GM12892 (cell line): ENCODE results near the gene SYNE3.
A peak's percentile ranks its signal among the peaks of the same experiment; 100 is the strongest.

Source experiments
- DNase-seq: peaks from one replicate; pipeline ENCODE4 v3.0.0; 2011; ENCODE audit not compliant: insufficient read length
- FAIRE-seq: peaks from 2 replicates; lab custom pipeline; 2011; peaks lifted over from hg19 to GRCh38; lab: Jason Lieb, UNC
- POLR2A ChIP-seq: IDR thresholded peaks from 2 replicates; pipeline ENCODE4 v1.6.1; 2011; ENCODE audit warnings: low read depth, low read length, control low read depth
- POLR2AphosphoS5 ChIP-seq: IDR thresholded peaks from 2 replicates; pipeline ENCODE4 v1.6.1; 2011; ENCODE audit warnings: low read depth, low read length, control low read depth
- TAF1 ChIP-seq: IDR thresholded peaks from 2 replicates; pipeline ENCODE4 v1.6.1; 2011; ENCODE audit warnings: low read depth, mild to moderate bottlenecking, control low read depth, low read length, borderline replicate concordance

The SYNE3 gene

GRCh38 chr14:95488376-95489213 is 27.9 kb downstream of the SYNE3 start:
- FAIRE-seq: no peak
- no peak for TF ChIP-seq TAF1
- TF ChIP-seq POLR2AphosphoS5: no peak
- TF ChIP-seq POLR2A: no peak

GRCh38 chr14:95487669-95488084 is 28.8 kb downstream of the SYNE3 start:
- DNase-seq (no peak), FAIRE-seq (no peak)
- TF ChIP-seq TAF1: no peak
- no peak for TF ChIP-seq POLR2AphosphoS5
- no peak for TF ChIP-seq POLR2A

More at GRCh38 chr14:95488376-95489213, 27.9 kb downstream of the SYNE3 start:
- DNase-seq: no peak

GRCh38 chr14:95486875-95487668 is 29.4 kb downstream of the SYNE3 start:
- FAIRE-seq: peak; percentile 60
- TF ChIP-seq POLR2AphosphoS5 (no peak), TAF1 (no peak), POLR2A (no peak)
- DNase-seq: no peak

- no peak for FAIRE-seq
- DNase-seq: no peak
- TF ChIP-seq POLR2AphosphoS5: no peak
- TF ChIP-seq POLR2A: no peak
- no peak for TF ChIP-seq TAF1
Measured at GRCh38 chr14:95485222-95485819, 31.1 kb downstream of the SYNE3 start.

GRCh38 chr14:95484296-95484695 is 32.2 kb downstream of the SYNE3 start:
- DNase-seq (no peak), FAIRE-seq (no peak)
- no peak for TF ChIP-seq TAF1
- TF ChIP-seq POLR2A: no peak
- no peak for TF ChIP-seq POLR2AphosphoS5

- TF ChIP-seq TAF1 (no peak), POLR2AphosphoS5 (no peak), POLR2A (no peak)
- DNase-seq: no peak
- no peak for FAIRE-seq
Measured at GRCh38 chr14:95483309-95484165, 32.9 kb downstream of the SYNE3 start.

- TF ChIP-seq TAF1 (no peak), POLR2AphosphoS5 (no peak), POLR2A (no peak)
- no peak for FAIRE-seq
- DNase-seq: no peak
Measured at GRCh38 chr14:95482627-95483308, 33.7 kb downstream of the SYNE3 start.

- DNase-seq: no peak
- no peak for TF ChIP-seq POLR2AphosphoS5
- TF ChIP-seq TAF1: no peak
- no peak for TF ChIP-seq POLR2A
- FAIRE-seq: no peak
Measured at GRCh38 chr14:95481391-95482022, 34.9 kb downstream of the SYNE3 start.

- FAIRE-seq (no peak), DNase-seq (no peak)
- TF ChIP-seq TAF1: no peak
- no peak for TF ChIP-seq POLR2AphosphoS5
- TF ChIP-seq POLR2A: no peak
Measured at GRCh38 chr14:95480887-95481226, 35.6 kb downstream of the SYNE3 start.

- TF ChIP-seq POLR2AphosphoS5 (no peak), TAF1 (0 out of 2 replicates have a peak, but pooled peaks have one; percentile 45), POLR2A (no peak)
- DNase-seq (no peak), FAIRE-seq (peak; percentile 69)
Measured at GRCh38 chr14:95480109-95480886, 36.2 kb downstream of the SYNE3 start.
